ENCODE data around the gene RASGRP4.

- TF ChIP-seq ZBTB21 (tag by site-specific recombination; IDR thresholded peaks at IDR 0.05) (no peak), ZFP41 (tag by site-specific recombination; IDR thresholded peaks at IDR 0.05; ENCODE audit: borderline replicate concordance) (no peak)
Observed at GRCh38 chr19:38412491-38412890, 13.5 kb downstream of the RASGRP4 start.
